Measurements from ENCODE around the gene MPPED1.

Gene MPPED1

GRCh38 chr22:43497956-43498855, 86.4 kb downstream of the MPPED1 start:
- Histone ChIP-seq H3K27ac (ENCODE audit: low read depth, low read length) (no peak overlapping the region), H3K27me3 (ENCODE audit: control insufficient read depth, insufficient read depth, low read length) (no peaks in the 10 kb centered on the region), H3K4me1 (ENCODE audit: control insufficient read depth, insufficient read depth, low read length) (no peaks in the 10 kb centered on the region), H3K9ac (ENCODE audit: low read length) (no peak overlapping the region), H3K36me3 (ENCODE audit: control insufficient read depth, insufficient read depth, low read length) (no peaks in the 10 kb centered on the region), H3K4me3 (ENCODE audit: low read length) (no peak overlapping the region)

- no peak overlapping the region for H3K9ac ChIP-seq (ENCODE audit: low read length)
- no peak overlapping the region for H3K27ac ChIP-seq (ENCODE audit: low read depth, low read length)
- H3K36me3 ChIP-seq (ENCODE audit: control insufficient read depth, insufficient read depth, low read length) = no peaks in the 10 kb centered on the region
- H3K4me3 ChIP-seq (ENCODE audit: low read length) = no peak overlapping the region
- H3K27me3 ChIP-seq (ENCODE audit: control insufficient read depth, insufficient read depth, low read length) = no peaks in the 10 kb centered on the region
- no peaks in the 10 kb centered on the region for H3K4me1 ChIP-seq (ENCODE audit: control insufficient read depth, insufficient read depth, low read length)
Measured at GRCh38 chr22:43498856-43499253, 87.0 kb downstream of the MPPED1 start.

DNA sequence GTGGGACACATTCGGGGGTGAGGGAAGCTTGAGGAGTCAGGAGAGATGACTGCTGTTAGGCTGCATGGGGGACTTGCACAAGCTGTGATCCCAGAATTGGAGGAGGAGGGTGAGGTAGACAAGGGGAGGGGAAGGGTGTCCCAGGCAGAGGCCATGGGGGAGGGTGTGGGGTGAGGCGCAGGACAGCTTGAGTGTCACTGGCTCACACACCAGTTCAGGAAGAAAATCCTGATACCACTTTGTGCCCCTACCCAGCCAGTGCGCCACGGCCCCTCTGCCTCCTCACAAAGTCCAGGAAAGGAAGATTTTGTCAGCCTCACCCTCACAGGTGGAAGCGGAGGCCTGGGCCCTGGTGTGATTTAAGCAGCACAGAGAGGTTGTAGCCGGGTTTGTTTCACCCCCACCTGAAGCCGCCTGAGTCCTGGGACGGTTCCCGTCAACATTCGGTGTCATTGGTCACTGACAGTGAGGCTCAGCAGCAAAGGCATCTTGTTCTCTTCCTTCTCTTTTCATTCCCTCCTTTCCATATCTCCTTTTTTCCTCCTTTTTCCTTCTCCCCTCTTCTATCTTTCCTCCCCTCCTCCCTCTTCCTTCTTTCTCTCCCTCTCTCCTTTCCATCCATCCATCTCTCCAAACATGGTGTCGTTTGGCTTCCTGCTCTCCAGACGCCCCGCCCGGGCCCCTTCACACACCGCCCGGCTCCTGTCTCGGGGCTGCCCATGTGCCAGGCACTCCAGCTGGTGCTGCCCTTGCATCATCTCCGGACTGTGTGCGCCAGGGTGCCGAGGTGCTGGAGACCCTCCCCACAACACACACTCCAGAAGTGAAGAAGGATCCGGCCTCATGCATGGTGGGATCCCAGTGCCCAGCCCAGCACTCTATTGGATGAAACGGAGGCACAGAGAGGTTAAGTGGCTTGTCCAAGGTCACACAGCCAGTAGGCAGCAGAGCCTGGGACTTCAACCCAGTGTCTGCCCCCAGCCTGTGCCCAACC, 89.3 kb downstream of the MPPED1 start:
- Histone ChIP-seq H3K4me1 (ENCODE audit: control insufficient read depth, insufficient read depth, low read length) (no peaks in the 10 kb centered on the region), H3K36me3 (ENCODE audit: control insufficient read depth, insufficient read depth, low read length) (no peaks in the 10 kb centered on the region), H3K27ac (ENCODE audit: low read depth, low read length) (no peak overlapping the region), H3K9ac (ENCODE audit: low read length) (no peak overlapping the region), H3K27me3 (ENCODE audit: control insufficient read depth, insufficient read depth, low read length) (no peaks in the 10 kb centered on the region), H3K4me3 (ENCODE audit: low read length) (no peak overlapping the region)

DNA sequence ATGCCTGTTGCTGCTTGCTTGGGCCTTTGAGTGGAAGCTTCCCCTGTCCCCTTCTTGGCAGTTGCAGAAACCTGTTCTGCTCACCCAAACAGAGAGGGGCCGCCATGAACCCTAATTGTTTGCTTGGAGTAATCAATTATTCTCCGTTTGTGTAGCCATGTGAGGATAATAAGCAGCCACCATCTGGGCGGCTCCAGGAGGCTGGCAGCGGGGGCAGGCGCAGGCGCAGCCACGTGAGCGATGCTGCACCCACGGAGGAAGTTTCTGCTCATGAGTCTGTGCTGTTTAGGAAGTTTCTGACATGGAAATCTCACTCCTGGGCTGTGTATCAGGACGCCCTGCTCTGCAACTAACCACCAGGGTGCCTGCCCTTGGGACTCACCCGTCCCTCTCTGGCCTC, 90.1 kb downstream of the MPPED1 start:
- Histone ChIP-seq H3K27ac (ENCODE audit: low read depth, low read length) (no peak overlapping the region), H3K4me1 (ENCODE audit: control insufficient read depth, insufficient read depth, low read length) (no peaks in the 10 kb centered on the region), H3K4me3 (ENCODE audit: low read length) (no peak overlapping the region), H3K36me3 (ENCODE audit: control insufficient read depth, insufficient read depth, low read length) (no peaks in the 10 kb centered on the region), H3K9ac (ENCODE audit: low read length) (no peak overlapping the region), H3K27me3 (ENCODE audit: control insufficient read depth, insufficient read depth, low read length) (no peaks in the 10 kb centered on the region)

DNA sequence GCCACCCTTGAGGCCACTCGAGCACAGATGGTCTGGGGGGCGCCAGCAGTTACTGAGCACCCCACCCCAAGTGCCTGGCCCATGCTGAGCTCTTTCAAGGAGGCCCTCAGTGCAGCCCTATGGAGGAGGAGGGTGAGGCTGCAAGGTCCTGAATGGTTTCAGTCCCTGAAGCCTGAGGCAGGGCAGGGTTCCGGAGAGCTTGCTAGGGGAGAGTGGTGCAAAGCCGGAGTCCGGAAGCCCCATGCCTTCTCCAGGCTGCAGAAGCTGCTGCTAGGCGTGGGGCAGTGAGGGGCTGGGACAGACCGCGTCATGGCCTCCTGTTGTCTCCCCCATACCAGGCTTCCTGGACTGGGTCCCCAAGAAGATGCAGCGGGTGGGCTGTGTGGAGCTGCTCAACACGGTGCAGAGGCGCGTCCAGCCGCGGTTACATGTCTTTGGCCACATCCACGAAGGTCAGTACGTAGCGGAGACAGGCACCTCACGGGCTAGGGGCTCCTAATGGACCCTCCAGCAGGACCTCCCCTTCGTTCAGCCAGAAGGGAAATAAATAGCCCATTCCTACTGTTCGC, 90.6 kb downstream of the MPPED1 start:
- no peaks in the 10 kb centered on the region for H3K36me3 ChIP-seq (ENCODE audit: control insufficient read depth, insufficient read depth, low read length)
- no peaks in the 10 kb centered on the region for H3K27me3 ChIP-seq (ENCODE audit: control insufficient read depth, insufficient read depth, low read length)
- no peak overlapping the region for H3K27ac ChIP-seq (ENCODE audit: low read depth, low read length)
- no peaks in the 10 kb centered on the region for H3K4me1 ChIP-seq (ENCODE audit: control insufficient read depth, insufficient read depth, low read length)
- H3K9ac ChIP-seq (ENCODE audit: low read length) = no peak overlapping the region
- no peak overlapping the region for H3K4me3 ChIP-seq (ENCODE audit: low read length)

DNA sequence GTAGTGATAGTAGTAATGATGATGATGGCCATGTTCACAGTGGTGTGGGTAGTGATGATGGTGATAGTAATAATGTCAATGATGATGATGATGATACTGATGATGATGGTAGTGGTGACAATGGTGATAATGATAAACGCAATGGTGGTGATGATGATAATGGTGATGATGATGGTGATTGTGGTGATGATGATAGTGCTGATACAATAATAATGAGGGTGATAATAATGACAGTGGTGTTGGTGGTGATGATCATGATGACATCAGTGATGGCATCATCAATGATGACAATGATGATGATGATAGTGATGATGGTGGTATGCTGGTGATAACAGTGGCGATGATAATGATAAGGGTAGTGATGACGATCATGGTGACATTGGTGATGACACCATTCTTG, 92.3 kb downstream of the MPPED1 start:
- no peaks in the 10 kb centered on the region for H3K27me3 ChIP-seq (ENCODE audit: control insufficient read depth, insufficient read depth, low read length)
- no peak overlapping the region for H3K4me3 ChIP-seq (ENCODE audit: low read length)
- no peaks in the 10 kb centered on the region for H3K36me3 ChIP-seq (ENCODE audit: control insufficient read depth, insufficient read depth, low read length)
- H3K27ac ChIP-seq (ENCODE audit: low read depth, low read length) = no peak overlapping the region
- H3K4me1 ChIP-seq (ENCODE audit: control insufficient read depth, insufficient read depth, low read length) = no peaks in the 10 kb centered on the region
- H3K9ac ChIP-seq (ENCODE audit: low read length) = no peak overlapping the region

- Histone ChIP-seq H3K4me3 (ENCODE audit: low read length) (no peak overlapping the region), H3K27ac (ENCODE audit: low read depth, low read length) (no peak overlapping the region), H3K9ac (ENCODE audit: low read length) (no peak overlapping the region), H3K36me3 (ENCODE audit: control insufficient read depth, insufficient read depth, low read length) (no peaks in the 10 kb centered on the region), H3K27me3 (ENCODE audit: control insufficient read depth, insufficient read depth, low read length) (no peaks in the 10 kb centered on the region), H3K4me1 (ENCODE audit: control insufficient read depth, insufficient read depth, low read length) (no peaks in the 10 kb centered on the region)
Measured at GRCh38 chr22:43504666-43505261, 93.0 kb downstream of the MPPED1 start.

DNA sequence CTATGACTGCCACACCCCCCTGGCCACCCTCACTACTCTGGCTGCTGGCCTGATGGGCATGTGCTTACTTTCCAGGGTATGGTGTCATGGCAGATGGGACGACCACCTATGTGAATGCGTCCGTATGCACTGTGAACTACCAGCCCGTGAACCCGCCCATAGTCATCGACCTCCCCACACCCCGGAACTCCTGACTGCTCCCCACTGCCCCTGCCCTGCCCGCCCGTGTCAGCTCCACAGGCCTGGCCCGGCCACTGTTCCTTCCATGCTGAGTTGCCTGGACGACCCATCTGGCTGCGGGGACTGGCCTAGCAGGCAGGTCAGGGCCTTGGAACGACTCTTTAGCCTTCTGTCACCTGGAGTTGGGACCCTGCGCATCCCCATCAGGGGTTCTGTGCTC, 93.6 kb downstream of the MPPED1 start:
- no peaks in the 10 kb centered on the region for H3K27me3 ChIP-seq (ENCODE audit: control insufficient read depth, insufficient read depth, low read length)
- H3K9ac ChIP-seq (ENCODE audit: low read length) = no peak overlapping the region
- H3K4me1 ChIP-seq (ENCODE audit: control insufficient read depth, insufficient read depth, low read length) = no peaks in the 10 kb centered on the region
- no peaks in the 10 kb centered on the region for H3K36me3 ChIP-seq (ENCODE audit: control insufficient read depth, insufficient read depth, low read length)
- no peak overlapping the region for H3K4me3 ChIP-seq (ENCODE audit: low read length)
- H3K27ac ChIP-seq (ENCODE audit: low read depth, low read length) = no peak overlapping the region

DNA sequence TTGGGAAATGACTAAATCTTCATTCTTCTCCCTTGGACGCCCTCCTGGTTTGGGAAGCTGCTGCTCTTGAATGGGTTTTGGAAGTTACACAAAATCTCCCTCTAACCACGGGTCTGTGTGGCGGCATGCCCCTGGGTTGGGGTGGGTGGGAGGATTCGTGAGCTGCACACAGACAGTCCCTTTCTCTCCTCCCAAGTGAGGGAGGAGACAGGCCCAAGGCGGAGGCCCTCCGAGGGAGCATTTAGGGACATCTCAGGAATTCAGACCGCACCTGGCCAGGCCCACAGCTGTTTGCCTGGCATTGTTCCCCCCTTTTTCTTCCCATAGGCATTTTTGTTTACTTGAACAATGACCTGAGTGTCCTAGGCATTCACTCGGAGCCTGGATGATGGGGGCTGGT, 94.1 kb downstream of the MPPED1 start:
- Histone ChIP-seq H3K4me3 (ENCODE audit: low read length) (no peak overlapping the region), H3K36me3 (ENCODE audit: control insufficient read depth, insufficient read depth, low read length) (no peaks in the 10 kb centered on the region), H3K4me1 (ENCODE audit: control insufficient read depth, insufficient read depth, low read length) (no peaks in the 10 kb centered on the region), H3K27ac (ENCODE audit: low read depth, low read length) (no peak overlapping the region), H3K27me3 (ENCODE audit: control insufficient read depth, insufficient read depth, low read length) (no peaks in the 10 kb centered on the region), H3K9ac (ENCODE audit: low read length) (no peak overlapping the region)

DNA sequence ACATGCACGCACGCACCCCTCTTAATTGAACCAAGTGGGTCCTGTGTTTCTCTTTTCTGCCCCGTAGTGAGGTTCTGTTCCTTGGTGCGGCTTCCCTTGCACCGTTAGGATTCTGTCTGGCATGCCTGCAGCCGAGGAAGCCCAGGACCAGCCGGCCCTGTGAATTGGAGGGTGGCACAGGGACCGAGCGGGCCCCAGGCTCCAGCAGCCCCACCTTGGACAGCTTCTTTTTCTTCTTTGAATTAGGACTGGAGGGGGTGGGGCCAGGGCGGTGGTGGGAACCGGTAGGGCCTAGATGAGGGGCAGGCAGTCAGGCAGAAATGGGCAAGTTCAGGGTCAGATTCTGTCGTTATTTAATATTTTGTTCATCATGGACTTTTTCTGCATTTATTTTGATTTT, 94.7 kb downstream of the MPPED1 start:
- Histone ChIP-seq H3K36me3 (ENCODE audit: control insufficient read depth, insufficient read depth, low read length) (no peaks in the 10 kb centered on the region), H3K27me3 (ENCODE audit: control insufficient read depth, insufficient read depth, low read length) (no peaks in the 10 kb centered on the region), H3K27ac (ENCODE audit: low read depth, low read length) (no peak overlapping the region), H3K4me1 (ENCODE audit: control insufficient read depth, insufficient read depth, low read length) (no peaks in the 10 kb centered on the region), H3K9ac (ENCODE audit: low read length) (no peak overlapping the region), H3K4me3 (ENCODE audit: low read length) (no peak overlapping the region)

GRCh38 chr22:43507235-43507634, 95.4 kb downstream of the MPPED1 start:
- Histone ChIP-seq H3K27me3 (ENCODE audit: control insufficient read depth, insufficient read depth, low read length) (no peaks in the 10 kb centered on the region), H3K36me3 (ENCODE audit: control insufficient read depth, insufficient read depth, low read length) (no peaks in the 10 kb centered on the region), H3K4me1 (ENCODE audit: control insufficient read depth, insufficient read depth, low read length) (no peaks in the 10 kb centered on the region), H3K4me3 (ENCODE audit: low read length) (no peak overlapping the region), H3K27ac (ENCODE audit: low read depth, low read length) (no peak overlapping the region), H3K9ac (ENCODE audit: low read length) (no peak overlapping the region)

DNA sequence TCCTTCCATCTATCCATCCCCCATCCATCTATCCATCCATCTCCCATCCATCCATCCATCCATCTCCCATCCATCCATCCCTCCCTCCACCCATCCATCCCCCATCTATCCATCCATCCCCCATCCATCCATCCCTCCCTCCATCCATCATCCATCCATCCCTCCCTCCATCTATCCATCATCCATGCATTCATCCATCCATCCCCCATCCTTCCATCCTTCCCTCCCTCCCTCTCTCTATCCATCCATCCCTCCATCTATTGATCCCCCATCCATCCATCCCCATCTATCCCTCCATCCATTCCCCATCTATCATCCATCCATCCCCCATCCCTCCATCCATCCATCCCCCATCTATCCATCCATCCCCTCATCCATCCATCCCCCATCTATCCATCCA, 96.7 kb downstream of the MPPED1 start:
- no peaks in the 10 kb centered on the region for H3K36me3 ChIP-seq (ENCODE audit: control insufficient read depth, insufficient read depth, low read length)
- H3K27me3 ChIP-seq (ENCODE audit: control insufficient read depth, insufficient read depth, low read length) = no peaks in the 10 kb centered on the region
- no peak overlapping the region for H3K4me3 ChIP-seq (ENCODE audit: low read length)
- no peak overlapping the region for H3K9ac ChIP-seq (ENCODE audit: low read length)
- no peaks in the 10 kb centered on the region for H3K4me1 ChIP-seq (ENCODE audit: control insufficient read depth, insufficient read depth, low read length)
- H3K27ac ChIP-seq (ENCODE audit: low read depth, low read length) = no peak overlapping the region

All from rectal smooth muscle tissue (tissue), 1 donor.